C4-2B (cell line): ENCODE results near the gene KCNK16.
A peak's percentile ranks its signal among the peaks of the same experiment; 100 is the strongest.

Experiments
- H3K27ac ChIP-seq: fragments of 450-650 bp; 2 replicates; pipeline ENCODE4 v1.5.1; 2017
- ZFX ChIP-seq: fragments of 450-650 bp; IDR thresholded peaks from 2 replicates; pipeline ENCODE4 v1.6.1; 2017
- TF ChIP-seq, protein P1 (sequence below): fragments of 450-650 bp; conservative IDR thresholded peaks from 2 replicates; pipeline ENCODE4 v1.5.1; 2017; ENCODE audit warnings: mild to moderate bottlenecking

KCNK16 gene

GRCh38 chr6:39348740-39349139 is 26.2 kb upstream of the KCNK16 start:
- TF ChIP-seq, protein P1, sequence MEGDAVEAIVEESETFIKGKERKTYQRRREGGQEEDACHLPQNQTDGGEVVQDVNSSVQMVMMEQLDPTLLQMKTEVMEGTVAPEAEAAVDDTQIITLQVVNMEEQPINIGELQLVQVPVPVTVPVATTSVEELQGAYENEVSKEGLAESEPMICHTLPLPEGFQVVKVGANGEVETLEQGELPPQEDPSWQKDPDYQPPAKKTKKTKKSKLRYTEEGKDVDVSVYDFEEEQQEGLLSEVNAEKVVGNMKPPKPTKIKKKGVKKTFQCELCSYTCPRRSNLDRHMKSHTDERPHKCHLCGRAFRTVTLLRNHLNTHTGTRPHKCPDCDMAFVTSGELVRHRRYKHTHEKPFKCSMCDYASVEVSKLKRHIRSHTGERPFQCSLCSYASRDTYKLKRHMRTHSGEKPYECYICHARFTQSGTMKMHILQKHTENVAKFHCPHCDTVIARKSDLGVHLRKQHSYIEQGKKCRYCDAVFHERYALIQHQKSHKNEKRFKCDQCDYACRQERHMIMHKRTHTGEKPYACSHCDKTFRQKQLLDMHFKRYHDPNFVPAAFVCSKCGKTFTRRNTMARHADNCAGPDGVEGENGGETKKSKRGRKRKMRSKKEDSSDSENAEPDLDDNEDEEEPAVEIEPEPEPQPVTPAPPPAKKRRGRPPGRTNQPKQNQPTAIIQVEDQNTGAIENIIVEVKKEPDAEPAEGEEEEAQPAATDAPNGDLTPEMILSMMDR: no peak
- no peak for TF ChIP-seq ZFX
- H3K27ac ChIP-seq: no peak overlapping the region

DNA sequence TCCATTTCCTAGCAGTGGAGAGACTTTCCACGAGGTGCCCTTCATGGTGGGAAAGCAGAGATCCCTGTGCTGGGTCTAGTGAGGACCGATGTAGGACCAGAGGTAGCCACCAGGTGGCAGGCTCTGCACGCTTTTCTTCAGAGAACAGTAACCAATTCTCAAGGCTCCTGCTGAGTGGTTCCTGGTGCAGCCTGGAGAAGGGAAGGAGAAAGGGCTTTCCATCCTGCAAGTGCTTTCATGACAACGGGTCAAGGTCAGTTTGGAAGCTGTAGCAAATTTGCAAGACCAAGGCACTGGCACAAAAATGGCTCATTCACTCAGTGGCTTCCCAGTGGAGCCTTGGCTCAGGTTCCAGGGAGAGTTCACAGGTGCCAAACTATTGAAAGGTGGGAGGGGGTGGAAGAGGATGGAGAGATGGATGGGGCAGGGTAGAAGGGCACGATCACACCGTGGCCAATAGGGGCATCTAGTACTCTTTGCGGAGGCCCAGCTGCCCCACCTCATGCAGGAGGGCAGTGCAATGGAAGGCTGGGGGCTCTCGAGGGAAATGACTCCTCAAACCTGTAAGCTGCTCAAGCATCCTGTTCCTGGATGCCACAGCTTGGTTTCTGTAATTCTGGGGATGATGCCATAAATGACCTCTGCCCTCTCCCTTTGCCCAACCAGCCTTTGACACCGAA is 25.5 kb upstream of the KCNK16 start:
- TF ChIP-seq, protein P1: peak; percentile 91
- no peak for TF ChIP-seq ZFX
- no peak overlapping the region for H3K27ac ChIP-seq

GRCh38 chr6:39347206-39347605 is 24.7 kb upstream of the KCNK16 start:
- TF ChIP-seq ZFX: no peak
- TF ChIP-seq, protein P1: no peak
- no peak overlapping the region for H3K27ac ChIP-seq

- TF ChIP-seq, protein P1: no peak
- no peak for TF ChIP-seq ZFX
- H3K27ac ChIP-seq: no peak overlapping the region
These were observed 22.3 kb upstream of the KCNK16 start for GRCh38 chr6:39344821-39345280.

DNA sequence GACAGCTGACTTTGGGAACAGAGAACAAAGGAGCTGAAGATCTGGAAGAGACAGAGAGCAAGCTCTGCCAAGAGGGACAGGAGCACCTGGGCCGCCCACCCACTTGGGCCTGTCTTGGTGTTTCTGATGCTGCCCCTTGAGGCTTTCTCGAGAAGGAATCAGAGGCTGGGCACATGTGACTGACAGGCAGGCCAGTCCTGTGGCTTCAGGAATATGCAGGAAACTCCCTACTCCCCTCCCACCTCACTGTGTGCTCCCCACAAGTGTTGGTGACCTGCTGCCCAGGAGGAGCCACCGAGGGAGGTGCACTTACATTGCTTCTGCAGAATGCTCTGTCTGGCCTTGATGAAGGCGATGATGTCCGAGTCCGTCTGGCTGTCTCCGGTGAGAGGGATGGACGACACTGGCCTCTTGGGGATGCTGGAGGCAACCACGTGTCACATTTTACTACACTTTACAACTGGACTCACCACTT is 20.9 kb upstream of the KCNK16 start:
- TF ChIP-seq, protein P1: no peak
- H3K27ac ChIP-seq: no peak overlapping the region

- TF ChIP-seq, protein P1: no peak
- TF ChIP-seq ZFX: no peak
- H3K27ac ChIP-seq: no peak overlapping the region
These were observed 20.3 kb upstream of the KCNK16 start for GRCh38 chr6:39342692-39343395.

DNA sequence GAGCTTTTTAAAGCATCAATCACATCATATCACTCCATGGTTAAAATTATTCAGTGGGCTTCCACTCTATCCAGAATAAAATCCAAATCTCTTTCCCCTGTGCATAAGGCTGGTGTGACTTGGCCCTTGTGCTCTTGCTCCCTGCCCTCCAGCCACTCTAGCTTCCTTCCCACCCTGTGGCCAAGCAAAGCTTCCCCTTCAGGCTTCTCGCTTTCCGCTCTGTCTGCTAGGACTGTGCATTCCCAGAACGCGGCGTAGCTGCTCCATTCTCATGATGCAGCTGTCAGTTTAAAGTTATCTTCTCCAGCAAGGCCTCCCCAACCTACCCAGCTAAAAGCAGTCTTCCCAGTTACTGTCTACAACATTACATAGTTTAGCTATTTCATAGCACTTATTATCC is 19.4 kb upstream of the KCNK16 start:
- no peak overlapping the region for H3K27ac ChIP-seq
- TF ChIP-seq, protein P1: no peak
- TF ChIP-seq ZFX: no peak
